Upper lobe of right lung (tissue), 1 donor: ENCODE results near the gene RAD51C. TPM values are rescaled to one million over a fixed set of nuclear protein-coding genes. Genes with fewer than 3 reads are reported as not detected.
A peak's percentile ranks its signal among the peaks of the same experiment; 100 is the strongest.
"Not testable (repeated sequence)": the region's sequence is repeated elsewhere in the genome, so short reads cannot be mapped to it uniquely, and the experiment has no call there.

Experiments
- ATAC-seq: fragments of 200-7000 bp; cut with Tn5 transposase; one replicate; pipeline ENCODE4 v1.9.1; 2020; ENCODE audit warnings: mild to moderate bottlenecking, moderate library complexity
- DNase-seq: peaks from one replicate; pipeline ENCODE4 v3.0.0-alpha.2; 2020
- H3K27ac ChIP-seq: fragments of 200-600 bp; one replicate; pipeline ENCODE4 v1.8.0; 2022
- H3K27me3 ChIP-seq: fragments of 200-600 bp; one replicate; pipeline ENCODE4 v1.8.0; 2022; ENCODE audit warnings: mild to moderate bottlenecking
- H3K36me3 ChIP-seq: fragments of 200-600 bp; one replicate; pipeline ENCODE4 v1.8.0; 2022
- H3K4me1 ChIP-seq: fragments of 200-600 bp; one replicate; pipeline ENCODE4 v1.8.0; 2022
- H3K4me3 ChIP-seq: fragments of 200-600 bp; one replicate; pipeline ENCODE4 v1.8.0; 2022; ENCODE audit warnings: mild to moderate bottlenecking
- H3K9me3 ChIP-seq: fragments of 200-600 bp; one replicate; pipeline ENCODE4 v1.8.0; 2022
- CTCF ChIP-seq: fragments of 200-600 bp; IDR thresholded peaks from one replicate; pipeline ENCODE4 v1.8.0; 2022; ENCODE audit warnings: antibody characterized with exemption
- intact Hi-C: fragments of 100-400 bp; cut with DNase I; formaldehyde crosslinking; loops from one replicate; pipeline ENCODE4 v1.11.0; 2022
- long read RNA-seq: library from polyadenylated mRNA; unstranded; transcript quantifications from one replicate; pipeline ENCODE4 v2.0.0, GENCODE V29; 2021
- total RNA-seq: library from RNA; stranded (reverse); fragmentation: NEBNext Ultra II Directional; extraction: Animal tissue kit (Norgen Biotek cat#: 25700); gene quantifications from one replicate; pipeline ENCODE4 v1.2.1, GENCODE V29; 2021
- donor health status: DM: no; HTN: yes; CAD: no; lungs with severe emphysema.

RAD51C gene
- total RNA-seq: 15.3 TPM
- long read RNA-seq, partial matches to known transcripts: 1 of 12 reads
- long read RNA-seq, other reads (novel, unspliced or antisense): 6 of 12 reads

- Histone ChIP-seq H3K27me3 (no peaks in the 10 kb centered on the region), H3K36me3 (no peaks in the 10 kb centered on the region), H3K4me1 (peaks cover 16% of the 10 kb centered on the region), H3K27ac (peak within 1 kb of the TSS; percentile 88), H3K9me3 (no peaks in the 10 kb centered on the region), H3K4me3 (peak within 1 kb of the TSS; percentile 88)
- intact Hi-C loops: no loop called here
- ATAC-seq (peak; percentile 100), DNase-seq (peak; percentile 94)
- TF ChIP-seq CTCF: no peak
Measured at GRCh38 chr17:58692239-58693055, at the start of gene RAD51C. TSS of gene RAD51C (plus strand) at chr17:58692602. CDS start at chr17:58692644, 42 bp downstream.

- intact Hi-C loops: no loop called here
- ATAC-seq: no peak
Measured at GRCh38 chr17:58643147-58643546, 49.3 kb upstream of the RAD51C start.

GRCh38 chr17:58648236-58648635 lies 44.2 kb upstream of the RAD51C start:
- Histone ChIP-seq H3K36me3 (no peaks in the 10 kb centered on the region), H3K27ac (no peak overlapping the region), H3K9me3 (no peaks in the 10 kb centered on the region), H3K4me3 (no peak overlapping the region), H3K27me3 (no peaks in the 10 kb centered on the region), H3K4me1 (no peaks in the 10 kb centered on the region)
- DNase-seq: no peak
- no peak for ATAC-seq
- no peak for TF ChIP-seq CTCF
- intact Hi-C loops: no loop called here

More at GRCh38 chr17:58643147-58643546, 49.3 kb upstream of the RAD51C start:
- Histone ChIP-seq H3K4me3 (no peak overlapping the region), H3K4me1 (no peaks in the 10 kb centered on the region), H3K36me3 (no peaks in the 10 kb centered on the region), H3K9me3 (no peaks in the 10 kb centered on the region), H3K27ac (no peak overlapping the region), H3K27me3 (no peaks in the 10 kb centered on the region)
- DNase-seq: no peak
- no peak for TF ChIP-seq CTCF

GRCh38 chr17:58657962-58658803 lies 34.2 kb upstream of the RAD51C start:
- peak overlapping the region; percentile 58 for H3K4me3 ChIP-seq
- DNase-seq, H3K36me3 ChIP-seq, H3K27me3 ChIP-seq, H3K9me3 ChIP-seq, intact Hi-C loops, H3K4me1 ChIP-seq: not testable (repeated sequence)
- peak; percentile 17 for ATAC-seq
- H3K27ac ChIP-seq: peak overlapping the region; percentile 95

GRCh38 chr17:58658804-58659713 lies 33.3 kb upstream of the RAD51C start:
- Histone ChIP-seq H3K9me3 (no peaks in the 10 kb centered on the region), H3K27ac (peak overlapping the region; percentile 95), H3K36me3 (no peaks in the 10 kb centered on the region), H3K4me3 (peak overlapping the region; percentile 58), H3K4me1 (peaks cover 4% of the 10 kb centered on the region), H3K27me3 (no peaks in the 10 kb centered on the region)
- TF ChIP-seq CTCF: no peak
- intact Hi-C loops: no loop called here
- DNase-seq (peak; percentile 69), ATAC-seq (peak; percentile 94)

GRCh38 chr17:58659714-58660084 lies 32.7 kb upstream of the RAD51C start:
- H3K4me3 ChIP-seq: peak overlapping the region; percentile 58
- H3K36me3 ChIP-seq, H3K27me3 ChIP-seq, H3K4me1 ChIP-seq, H3K9me3 ChIP-seq, intact Hi-C loops, DNase-seq, ATAC-seq: not testable (repeated sequence)
- peak overlapping the region; percentile 95 for H3K27ac ChIP-seq
